ENCODE data around the gene BMPR1A. TPM values are rescaled to one million over a fixed set of nuclear protein-coding genes. Genes with fewer than 3 reads are reported as not detected.

The BMPR1A gene
- total and polyA plus RNA-seq, 2 experiments from 2014 or later: 14.2 to 82.5 TPM

- TF ChIP-seq, protein P1, sequence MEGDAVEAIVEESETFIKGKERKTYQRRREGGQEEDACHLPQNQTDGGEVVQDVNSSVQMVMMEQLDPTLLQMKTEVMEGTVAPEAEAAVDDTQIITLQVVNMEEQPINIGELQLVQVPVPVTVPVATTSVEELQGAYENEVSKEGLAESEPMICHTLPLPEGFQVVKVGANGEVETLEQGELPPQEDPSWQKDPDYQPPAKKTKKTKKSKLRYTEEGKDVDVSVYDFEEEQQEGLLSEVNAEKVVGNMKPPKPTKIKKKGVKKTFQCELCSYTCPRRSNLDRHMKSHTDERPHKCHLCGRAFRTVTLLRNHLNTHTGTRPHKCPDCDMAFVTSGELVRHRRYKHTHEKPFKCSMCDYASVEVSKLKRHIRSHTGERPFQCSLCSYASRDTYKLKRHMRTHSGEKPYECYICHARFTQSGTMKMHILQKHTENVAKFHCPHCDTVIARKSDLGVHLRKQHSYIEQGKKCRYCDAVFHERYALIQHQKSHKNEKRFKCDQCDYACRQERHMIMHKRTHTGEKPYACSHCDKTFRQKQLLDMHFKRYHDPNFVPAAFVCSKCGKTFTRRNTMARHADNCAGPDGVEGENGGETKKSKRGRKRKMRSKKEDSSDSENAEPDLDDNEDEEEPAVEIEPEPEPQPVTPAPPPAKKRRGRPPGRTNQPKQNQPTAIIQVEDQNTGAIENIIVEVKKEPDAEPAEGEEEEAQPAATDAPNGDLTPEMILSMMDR (conservative IDR thresholded peaks at IDR 0.05; ENCODE audit: low read depth in 2 of 2): no peak
- TF ChIP-seq JUNB (IDR thresholded peaks at IDR 0.05; ENCODE audit: unreplicated experiment): no peak
- TF ChIP-seq, protein P2, sequence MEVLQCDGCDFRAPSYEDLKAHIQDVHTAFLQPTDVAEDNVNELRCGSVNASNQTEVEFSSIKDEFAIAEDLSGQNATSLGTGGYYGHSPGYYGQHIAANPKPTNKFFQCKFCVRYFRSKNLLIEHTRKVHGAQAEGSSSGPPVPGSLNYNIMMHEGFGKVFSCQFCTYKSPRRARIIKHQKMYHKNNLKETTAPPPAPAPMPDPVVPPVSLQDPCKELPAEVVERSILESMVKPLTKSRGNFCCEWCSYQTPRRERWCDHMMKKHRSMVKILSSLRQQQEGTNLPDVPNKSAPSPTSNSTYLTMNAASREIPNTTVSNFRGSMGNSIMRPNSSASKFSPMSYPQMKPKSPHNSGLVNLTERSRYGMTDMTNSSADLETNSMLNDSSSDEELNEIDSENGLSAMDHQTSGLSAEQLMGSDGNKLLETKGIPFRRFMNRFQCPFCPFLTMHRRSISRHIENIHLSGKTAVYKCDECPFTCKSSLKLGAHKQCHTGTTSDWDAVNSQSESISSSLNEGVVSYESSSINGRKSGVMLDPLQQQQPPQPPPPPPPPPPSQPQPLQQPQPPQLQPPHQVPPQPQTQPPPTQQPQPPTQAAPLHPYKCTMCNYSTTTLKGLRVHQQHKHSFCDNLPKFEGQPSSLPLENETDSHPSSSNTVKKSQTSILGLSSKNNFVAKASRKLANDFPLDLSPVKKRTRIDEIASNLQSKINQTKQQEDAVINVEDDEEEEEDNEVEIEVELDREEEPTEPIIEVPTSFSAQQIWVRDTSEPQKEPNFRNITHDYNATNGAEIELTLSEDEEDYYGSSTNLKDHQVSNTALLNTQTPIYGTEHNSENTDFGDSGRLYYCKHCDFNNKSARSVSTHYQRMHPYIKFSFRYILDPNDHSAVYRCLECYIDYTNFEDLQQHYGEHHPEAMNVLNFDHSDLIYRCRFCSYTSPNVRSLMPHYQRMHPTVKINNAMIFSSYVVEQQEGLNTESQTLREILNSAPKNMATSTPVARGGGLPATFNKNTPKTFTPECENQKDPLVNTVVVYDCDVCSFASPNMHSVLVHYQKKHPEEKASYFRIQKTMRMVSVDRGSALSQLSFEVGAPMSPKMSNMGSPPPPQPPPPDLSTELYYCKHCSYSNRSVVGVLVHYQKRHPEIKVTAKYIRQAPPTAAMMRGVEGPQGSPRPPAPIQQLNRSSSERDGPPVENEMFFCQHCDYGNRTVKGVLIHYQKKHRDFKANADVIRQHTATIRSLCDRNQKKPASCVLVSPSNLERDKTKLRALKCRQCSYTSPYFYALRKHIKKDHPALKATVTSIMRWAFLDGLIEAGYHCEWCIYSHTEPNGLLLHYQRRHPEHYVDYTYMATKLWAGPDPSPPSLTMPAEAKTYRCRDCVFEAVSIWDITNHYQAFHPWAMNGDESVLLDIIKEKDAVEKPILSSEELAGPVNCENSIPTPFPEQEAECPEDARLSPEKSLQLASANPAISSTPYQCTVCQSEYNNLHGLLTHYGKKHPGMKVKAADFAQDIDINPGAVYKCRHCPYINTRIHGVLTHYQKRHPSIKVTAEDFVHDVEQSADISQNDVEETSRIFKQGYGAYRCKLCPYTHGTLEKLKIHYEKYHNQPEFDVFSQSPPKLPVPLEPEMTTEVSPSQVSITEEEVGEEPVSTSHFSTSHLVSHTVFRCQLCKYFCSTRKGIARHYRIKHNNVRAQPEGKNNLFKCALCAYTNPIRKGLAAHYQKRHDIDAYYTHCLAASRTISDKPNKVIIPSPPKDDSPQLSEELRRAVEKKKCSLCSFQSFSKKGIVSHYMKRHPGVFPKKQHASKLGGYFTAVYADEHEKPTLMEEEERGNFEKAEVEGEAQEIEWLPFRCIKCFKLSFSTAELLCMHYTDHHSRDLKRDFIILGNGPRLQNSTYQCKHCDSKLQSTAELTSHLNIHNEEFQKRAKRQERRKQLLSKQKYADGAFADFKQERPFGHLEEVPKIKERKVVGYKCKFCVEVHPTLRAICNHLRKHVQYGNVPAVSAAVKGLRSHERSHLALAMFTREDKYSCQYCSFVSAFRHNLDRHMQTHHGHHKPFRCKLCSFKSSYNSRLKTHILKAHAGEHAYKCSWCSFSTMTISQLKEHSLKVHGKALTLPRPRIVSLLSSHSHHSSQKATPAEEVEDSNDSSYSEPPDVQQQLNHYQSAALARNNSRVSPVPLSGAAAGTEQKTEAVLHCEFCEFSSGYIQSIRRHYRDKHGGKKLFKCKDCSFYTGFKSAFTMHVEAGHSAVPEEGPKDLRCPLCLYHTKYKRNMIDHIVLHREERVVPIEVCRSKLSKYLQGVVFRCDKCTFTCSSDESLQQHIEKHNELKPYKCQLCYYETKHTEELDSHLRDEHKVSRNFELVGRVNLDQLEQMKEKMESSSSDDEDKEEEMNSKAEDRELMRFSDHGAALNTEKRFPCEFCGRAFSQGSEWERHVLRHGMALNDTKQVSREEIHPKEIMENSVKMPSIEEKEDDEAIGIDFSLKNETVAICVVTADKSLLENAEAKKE (CRISPR knock-in tag; IDR thresholded peaks at IDR 0.05): no peak
Measured at GRCh38 chr10:86981716-86982115, 225.3 kb downstream of the BMPR1A start (continued).

Small RNA genes within 50 kb of the gene (small RNA-seq; reads per million reads assigned to genes)
- 0.07 reads per million for gene RNU1-19P (ENCODE audit: low replicate concordance)

Other genes with a start within 250 kb of the BMPR1A start
- 60.8 and 67.9 TPM in 2 replicates for gene WAPL, start 234.8 kb upstream of the BMPR1A start, total RNA-seq (2014; rRNA removed; shearing (Covaris generic))
- 23.6 and 25.2 TPM in 2 replicates for gene WAPL, start 234.8 kb upstream of the BMPR1A start, polyA plus RNA-seq (2016; fragmentation: Nextera tagmentation; extraction: Ambion mirVana)
- gene OPN4, start 102.1 kb upstream of the BMPR1A start, total RNA-seq (2014; rRNA removed; shearing (Covaris generic)): not detected in 2 replicates
- not detected in 2 replicates for gene OPN4, start 102.1 kb upstream of the BMPR1A start, polyA plus RNA-seq (2016; fragmentation: Nextera tagmentation; extraction: Ambion mirVana)
- gene LDB3, start 88.1 kb upstream of the BMPR1A start, total RNA-seq (2014; rRNA removed; shearing (Covaris generic)): 0.14 and 0.85 TPM in 2 replicates
- 0.16 and 0.42 TPM in 2 replicates for gene LDB3, start 88.1 kb upstream of the BMPR1A start, polyA plus RNA-seq (2016; fragmentation: Nextera tagmentation; extraction: Ambion mirVana)
- 1.0 and 2.4 TPM in 2 replicates for gene MMRN2, start 201.0 kb downstream of the BMPR1A start, total RNA-seq (2014; rRNA removed; shearing (Covaris generic))
- gene MMRN2, start 201.0 kb downstream of the BMPR1A start, polyA plus RNA-seq (2016; fragmentation: Nextera tagmentation; extraction: Ambion mirVana): 0.32 and 0.70 TPM in 2 replicates
- 4.0 and 9.6 TPM in 2 replicates for gene SNCG, start 202.0 kb downstream of the BMPR1A start, total RNA-seq (2014; rRNA removed; shearing (Covaris generic))
- gene SNCG, start 202.0 kb downstream of the BMPR1A start, polyA plus RNA-seq (2016; fragmentation: Nextera tagmentation; extraction: Ambion mirVana): 17.0 and 18.5 TPM in 2 replicates
- gene ADIRF, start 211.9 kb downstream of the BMPR1A start, total RNA-seq (2014; rRNA removed; shearing (Covaris generic)): not detected in 2 replicates
- gene ADIRF, start 211.9 kb downstream of the BMPR1A start, polyA plus RNA-seq (2016; fragmentation: Nextera tagmentation; extraction: Ambion mirVana): 0.66 and 1.7 TPM in 2 replicates